GM18873 (cell line): Measurements from ENCODE around the gene PLAAT4.
"Not testable (repeated sequence)": the region's sequence is repeated elsewhere in the genome, so short reads cannot be mapped to it uniquely, and the experiment has no call there.

Experiments used
- ATAC-seq: cut with Tn5 transposase; IDR thresholded peaks from one replicate; pipeline ENCODE4 v1.9.1; 2021; ENCODE audit warnings: mild to moderate bottlenecking, moderate library complexity, moderate number of reproducible peaks; ENCODE audit not compliant: unreplicated experiment, low FRiP score

Gene PLAAT4

DNA sequence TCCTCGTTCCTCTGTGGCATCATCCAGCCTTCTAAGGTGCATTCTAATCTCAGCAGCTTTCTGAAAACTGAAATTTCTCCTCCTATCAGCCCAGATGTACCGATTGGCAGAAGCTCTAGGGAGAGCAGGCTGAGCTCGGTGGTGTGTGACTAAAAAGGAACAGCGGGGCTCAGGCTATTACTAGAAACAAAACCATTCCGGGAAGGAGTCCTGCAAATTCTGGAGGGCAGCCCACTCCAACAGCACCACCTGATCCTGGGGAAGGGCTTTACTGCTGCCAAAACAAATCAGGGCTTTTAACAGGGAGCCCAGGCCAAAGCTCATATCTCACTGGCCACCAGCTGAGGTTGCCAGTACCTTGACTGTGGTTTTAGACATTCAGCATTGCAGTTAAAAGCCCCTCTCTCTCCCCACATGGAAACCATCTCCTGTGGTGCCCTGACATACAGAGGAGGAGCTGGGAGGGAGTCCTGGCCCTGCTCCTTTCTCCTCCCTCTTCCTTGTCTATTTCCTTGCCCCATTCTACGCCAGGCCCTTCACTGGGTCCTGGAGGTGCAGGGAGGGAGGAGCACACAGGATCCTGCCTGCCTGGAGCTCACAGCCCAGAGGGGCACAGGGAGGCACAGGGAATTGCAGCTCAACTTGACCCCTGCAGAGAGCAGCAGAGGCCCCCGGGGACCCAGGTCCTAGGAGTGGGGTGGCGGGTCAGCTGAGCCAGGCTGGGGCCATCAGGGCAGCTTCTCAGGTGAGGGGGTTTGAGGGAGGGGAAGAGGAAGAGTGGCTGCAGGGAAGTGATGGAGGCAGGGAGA is 889 bp downstream of the PLAAT4 start:
- no peak for ATAC-seq

DNA sequence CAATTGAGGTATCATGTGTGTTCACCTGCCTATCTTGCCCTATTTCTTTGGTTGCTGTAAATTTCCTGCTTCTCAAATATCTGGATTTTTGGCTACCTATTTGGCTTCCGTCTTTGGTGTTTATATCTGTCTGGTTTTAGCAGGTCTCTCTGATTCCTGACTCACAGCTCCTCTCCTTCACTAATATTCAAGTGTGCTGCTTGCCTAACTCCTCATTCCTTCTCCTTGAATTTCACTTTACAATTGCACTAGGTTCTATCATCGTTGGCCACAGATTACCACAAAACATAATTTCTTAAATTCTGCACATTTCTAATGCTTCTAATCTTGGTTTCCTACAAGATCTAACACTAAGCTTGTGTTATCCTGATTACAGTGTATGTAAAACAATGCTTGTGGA is 5.9 kb downstream of the PLAAT4 start:
- ATAC-seq = not testable (repeated sequence)

DNA sequence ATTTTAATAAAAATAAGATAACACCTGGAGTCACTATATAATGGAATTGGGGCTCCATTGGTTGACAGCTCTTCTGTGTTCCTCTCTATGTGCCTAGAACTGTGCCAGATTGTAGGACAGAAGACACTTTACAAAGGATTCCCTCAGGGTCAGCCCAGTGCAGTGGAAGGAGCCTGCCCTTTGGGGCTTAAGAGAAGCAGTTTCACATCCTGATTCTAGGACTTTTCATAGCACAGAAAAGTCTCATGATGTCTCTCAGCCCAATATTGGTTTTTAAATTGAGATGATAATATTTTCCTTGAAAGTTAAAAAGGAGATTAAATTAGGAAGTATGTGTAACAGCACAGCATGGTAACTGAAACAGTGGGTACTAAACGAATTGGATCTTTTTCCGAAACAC is 7.1 kb downstream of the PLAAT4 start:
- no peak for ATAC-seq

DNA sequence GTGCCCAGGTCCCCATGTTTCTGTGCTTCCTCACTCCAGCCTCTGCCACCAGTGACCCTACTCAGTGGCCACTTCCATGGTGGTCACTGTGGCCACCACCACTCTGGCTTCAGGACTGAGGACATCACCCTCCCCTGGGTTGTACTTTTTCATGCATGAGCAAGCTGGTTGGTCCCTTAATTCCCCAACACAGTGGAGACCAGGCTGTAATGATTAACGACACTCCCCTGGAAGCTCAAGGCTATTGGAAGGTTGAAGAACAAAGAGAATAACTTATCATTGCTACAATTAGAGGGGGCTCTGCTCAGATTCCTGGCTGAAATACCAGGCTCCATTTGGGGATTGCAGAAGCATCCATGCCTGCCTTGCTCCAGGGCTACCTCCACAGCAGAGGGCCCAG is 10.5 kb downstream of the PLAAT4 start:
- no peak for ATAC-seq

DNA sequence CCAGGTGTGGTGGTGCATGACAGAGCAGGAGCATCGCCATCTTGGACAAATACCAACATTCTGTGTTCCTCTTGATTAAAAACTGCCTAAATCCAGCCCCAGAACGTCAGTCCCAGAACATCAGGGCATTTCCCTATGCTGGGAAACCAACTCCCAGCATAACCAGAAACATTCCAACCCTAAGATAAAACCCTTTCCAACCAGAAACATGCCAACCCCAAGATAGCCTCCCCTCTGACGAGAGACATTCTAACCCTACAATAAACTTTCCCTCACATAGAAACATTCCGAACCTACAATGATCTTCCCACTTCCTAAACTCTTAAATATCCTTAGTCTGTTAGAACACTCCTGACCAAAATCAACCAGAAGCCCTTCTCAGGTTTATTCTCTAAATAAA is 11.6 kb downstream of the PLAAT4 start:
- ATAC-seq = no peak

DNA sequence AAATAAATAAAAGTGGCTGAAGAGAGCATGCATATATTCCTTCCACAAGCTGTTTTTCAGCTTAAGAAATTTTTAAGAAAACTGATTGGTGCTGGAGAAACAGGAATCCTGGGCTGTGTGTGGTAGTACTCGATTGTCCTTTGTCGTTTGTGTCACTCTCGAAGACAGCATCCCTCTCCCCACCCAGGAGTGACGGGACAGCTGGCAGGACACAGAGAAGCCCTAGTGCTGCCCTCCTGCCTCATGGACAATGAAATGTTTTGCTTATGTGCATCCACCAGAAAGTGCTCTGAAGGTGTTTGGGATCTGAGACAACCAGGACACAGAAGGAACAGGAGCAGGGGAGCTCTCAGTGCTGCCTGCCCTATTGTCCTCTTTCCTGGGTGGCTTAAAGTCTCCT is 12.8 kb downstream of the PLAAT4 start:
- ATAC-seq = no peak

DNA sequence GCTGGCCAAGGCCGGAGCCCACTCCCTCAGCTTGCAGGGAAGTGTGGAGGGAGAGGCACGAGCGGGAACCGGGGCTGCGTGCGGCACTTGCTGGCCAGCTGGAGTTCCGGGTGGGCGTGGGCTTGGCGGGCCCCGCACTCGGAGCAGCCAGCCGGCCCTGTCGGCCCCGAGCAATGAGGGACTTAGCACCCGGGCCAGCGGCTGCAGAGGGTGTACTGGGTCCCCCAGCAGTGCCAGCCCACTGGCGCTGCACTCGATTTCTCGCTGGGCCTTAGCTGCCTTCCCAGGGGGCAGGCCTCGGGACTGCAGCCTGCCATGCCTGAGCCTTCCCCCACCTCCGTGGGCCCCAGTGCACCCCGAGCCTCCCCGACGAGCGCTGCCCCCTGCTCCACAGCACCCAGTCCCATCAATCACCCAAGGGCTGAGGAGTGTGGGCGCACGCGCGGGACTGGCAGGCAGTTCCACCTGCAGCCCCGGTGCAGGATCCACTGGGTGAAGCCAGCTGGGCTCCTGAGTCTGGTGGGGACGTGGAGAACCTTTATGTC is 13.6 kb downstream of the PLAAT4 start:
- not testable (repeated sequence) for ATAC-seq

DNA sequence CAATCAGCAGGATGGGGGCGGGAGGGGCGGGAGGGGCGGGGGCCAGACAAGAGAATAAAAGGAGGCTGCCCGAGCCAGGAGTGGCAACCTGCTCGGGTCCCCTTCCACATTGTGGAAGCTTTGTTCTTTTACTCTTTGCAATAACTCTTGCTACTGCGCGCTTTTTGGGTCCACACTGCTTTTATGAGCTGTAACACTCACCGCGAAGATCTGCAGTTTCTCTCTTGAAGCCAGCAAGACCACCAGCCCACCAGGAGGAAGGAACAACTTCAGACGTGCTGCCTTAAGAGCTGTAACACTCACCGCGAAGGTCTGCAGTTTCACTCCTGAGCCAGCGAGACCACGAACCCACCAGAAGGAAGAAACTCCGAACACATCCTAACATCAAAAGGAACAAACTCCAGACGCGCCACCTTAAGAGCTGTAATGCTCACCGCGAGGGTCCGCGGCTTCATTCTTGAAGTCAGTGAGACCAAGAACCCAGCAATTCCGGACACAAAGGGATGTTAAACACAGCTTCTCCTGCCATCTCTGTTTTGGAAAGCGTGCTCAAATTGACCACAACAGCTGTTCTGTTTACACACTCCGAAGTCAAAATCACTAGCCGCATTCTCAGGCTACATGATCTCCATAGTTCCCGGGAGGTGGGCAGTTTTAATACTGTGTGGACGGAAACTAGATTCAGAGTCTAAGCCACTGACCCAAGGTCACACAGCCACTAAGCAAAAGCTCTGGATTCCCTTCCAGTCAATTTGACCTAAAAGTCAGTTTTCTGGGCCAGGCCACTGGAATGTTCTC is 14.7 kb downstream of the PLAAT4 start:
- ATAC-seq = no peak

DNA sequence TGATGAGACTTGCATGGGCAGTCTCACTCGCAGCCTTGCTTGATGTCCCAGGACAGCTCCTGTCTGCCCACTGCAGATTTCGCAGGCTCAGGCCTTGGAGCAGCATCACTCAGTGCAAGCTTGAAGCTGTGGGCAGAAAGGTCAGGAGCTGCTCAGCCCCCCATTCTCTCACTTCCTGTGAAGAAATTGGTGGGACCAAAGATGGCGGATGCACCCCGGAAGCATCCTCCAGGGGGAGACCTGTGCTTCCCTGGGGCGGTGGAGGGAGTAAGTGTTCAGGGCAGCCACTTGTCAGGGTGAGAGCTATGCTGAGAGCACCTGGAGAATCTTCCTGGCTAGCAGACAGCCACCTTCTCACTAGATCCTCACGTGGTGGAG is 15.3 kb downstream of the PLAAT4 start:
- no peak for ATAC-seq

DNA sequence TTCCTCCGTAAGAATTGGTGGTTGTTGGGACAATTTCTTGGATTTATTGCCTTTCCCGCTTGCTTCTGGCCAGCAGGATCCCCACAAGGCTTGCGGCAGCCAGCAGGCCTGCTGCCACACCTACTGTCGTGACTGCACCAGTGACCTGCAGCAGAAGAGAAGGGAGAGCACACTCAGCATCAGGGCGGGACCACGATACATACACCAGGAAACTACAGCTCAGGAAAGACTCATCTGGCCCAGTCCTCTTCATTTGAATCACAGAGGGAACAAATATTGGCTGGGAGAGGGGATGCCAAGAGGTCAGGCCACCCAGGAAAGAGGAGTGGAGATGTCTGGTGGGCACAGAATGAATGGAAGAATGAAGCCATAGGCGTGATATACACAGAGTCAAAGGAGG is 16.3 kb downstream of the PLAAT4 start:
- ATAC-seq = no peak

DNA sequence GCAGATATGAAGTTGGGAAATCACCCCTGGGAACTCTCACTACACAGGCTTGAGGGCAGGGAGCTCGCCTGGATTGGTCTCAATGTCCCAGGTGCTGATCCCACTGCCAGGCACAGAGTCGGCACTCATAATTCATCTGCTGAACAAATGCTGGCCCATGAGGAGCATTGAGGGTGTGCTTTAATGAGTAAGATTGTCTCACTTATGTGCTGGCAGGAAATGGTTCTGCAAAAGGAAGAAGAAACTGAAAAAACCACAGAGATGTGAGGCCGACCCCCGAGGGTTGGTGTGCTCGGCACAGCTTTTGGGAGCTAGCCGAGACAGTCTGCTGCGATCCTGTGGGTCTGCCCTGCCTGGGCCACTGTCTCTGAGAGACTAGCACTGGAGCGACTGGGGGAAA is 17.2 kb downstream of the PLAAT4 start:
- no peak for ATAC-seq

DNA sequence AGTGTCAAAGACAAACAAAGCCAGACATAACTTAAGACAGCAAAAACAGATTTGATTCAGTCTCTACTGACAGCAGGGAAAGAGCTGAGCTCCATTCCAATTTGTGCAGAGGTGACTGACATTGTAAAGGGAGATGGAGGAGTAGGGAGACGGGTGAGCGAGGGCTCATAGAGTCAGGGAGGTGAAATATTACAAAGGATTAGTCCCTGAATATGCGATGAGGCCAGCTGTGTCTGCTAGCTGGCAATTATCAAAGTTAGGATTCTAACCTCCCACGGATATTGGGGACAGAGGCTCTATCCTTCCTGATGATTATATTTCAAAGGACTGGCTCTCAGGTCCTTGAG is 18.2 kb downstream of the PLAAT4 start:
- no peak for ATAC-seq

DNA sequence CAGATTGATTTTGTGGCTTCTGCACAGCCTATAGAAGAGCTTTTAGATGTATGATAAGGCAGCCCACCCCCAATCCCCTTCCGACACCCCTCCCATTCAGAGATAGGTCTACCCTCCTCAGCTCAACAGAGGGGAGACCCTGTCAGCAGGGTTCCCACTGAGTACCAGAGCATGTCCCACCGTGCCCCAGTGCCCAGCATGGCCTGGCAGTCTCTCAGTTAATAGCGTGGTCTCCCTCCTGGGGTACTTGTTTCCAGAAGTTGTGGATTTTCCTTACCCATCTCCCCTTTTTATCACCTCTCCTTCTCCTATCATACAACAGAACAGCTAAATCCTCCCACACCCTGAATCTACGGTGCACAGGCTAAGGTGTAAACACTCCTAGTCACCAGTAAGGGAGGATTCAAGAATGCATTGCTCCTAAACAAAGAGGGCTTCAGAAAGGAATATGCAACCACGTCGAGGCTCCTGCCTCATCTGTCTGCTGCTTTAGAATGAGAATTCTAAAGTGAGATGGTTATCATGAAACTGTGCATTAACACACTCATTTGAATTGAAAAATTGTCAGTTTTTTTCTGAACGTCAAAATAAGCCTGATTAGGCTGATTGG is 19.9 kb downstream of the PLAAT4 start:
- no peak for ATAC-seq

DNA sequence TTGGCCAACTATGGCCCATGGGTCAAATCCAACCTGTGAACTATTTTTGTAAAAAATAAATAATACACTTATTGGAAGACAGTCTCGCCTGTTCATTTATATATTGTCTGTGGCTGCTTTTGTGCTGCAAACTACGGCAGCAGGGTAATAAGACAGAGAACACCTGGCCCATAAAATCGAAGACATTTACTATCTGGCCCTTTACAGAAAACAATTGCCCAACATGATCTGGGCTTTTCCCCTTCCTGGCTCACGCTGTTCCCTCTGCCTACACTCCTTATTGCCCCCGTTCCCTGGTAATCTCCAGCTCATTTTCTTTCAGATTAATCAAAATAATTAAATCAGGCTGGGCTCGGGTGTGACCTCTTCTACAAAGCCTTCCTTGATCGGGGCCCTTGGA is 21.0 kb downstream of the PLAAT4 start:
- no peak for ATAC-seq

DNA sequence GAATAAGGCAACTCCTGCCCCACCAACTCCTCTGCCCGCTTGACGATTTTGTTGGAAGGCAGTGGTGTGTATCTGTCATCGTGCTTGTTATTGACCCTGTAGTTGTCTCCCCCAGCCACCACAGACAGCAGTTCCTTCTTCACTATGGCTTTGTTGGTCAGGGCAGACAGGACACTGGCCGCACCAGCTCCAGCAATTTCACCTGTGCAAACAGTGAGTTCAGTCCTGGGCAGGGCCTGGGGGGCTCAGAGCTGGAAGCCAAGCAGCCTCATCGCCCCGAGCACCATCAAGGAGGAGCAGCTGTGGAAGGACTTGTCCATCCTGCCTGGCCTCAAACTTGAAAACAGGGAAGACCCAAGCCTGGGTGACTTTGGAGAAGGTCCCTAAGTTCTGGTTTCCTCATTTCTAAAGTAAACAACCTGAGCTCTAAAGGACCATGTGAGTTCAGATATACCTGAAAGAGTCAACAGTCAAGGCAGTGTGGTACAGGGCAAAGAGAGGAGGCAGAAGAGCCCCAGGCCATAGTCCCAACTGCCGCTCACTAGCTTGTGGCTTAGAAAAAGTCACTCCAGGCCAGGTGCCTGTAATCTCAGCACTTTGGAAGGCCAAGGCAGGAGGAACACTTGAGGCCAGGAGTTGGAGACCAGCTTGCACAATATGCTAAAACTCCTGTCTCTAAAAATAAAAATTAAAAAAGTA is 22.0 kb downstream of the PLAAT4 start:
- ATAC-seq = no peak

DNA sequence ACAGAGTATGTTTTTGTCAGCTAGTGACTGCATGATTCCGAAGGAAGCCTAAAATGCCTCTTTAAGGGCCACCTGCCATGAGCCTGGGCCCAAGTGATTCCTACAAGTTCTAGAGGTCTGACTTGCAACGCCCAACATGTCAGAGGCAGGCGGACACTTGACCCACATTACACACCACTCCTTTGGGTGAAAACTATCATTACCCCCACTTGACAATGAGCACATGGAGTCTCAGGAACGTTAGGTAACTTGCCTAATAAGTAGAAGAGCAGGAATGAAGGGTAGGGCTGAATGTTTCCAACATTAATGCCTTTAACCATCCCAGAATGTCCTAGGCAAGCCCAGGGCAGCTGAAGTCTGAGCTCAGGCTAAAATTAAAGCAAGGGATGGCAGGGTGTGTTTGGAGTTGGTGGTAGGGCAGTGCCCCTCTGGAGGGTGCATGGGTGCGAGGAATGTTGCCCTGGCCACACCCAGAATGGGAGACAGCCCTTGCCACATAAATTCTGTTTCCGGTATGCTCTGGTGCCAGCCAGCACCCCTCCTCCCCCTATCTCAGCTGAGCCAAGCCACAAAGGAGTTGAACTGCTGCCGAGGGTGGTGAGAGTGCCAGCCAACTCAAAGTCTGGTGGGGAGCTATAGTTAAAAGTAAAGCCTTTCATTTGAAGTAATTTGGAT is 24.0 kb downstream of the PLAAT4 start:
- ATAC-seq = no peak

DNA sequence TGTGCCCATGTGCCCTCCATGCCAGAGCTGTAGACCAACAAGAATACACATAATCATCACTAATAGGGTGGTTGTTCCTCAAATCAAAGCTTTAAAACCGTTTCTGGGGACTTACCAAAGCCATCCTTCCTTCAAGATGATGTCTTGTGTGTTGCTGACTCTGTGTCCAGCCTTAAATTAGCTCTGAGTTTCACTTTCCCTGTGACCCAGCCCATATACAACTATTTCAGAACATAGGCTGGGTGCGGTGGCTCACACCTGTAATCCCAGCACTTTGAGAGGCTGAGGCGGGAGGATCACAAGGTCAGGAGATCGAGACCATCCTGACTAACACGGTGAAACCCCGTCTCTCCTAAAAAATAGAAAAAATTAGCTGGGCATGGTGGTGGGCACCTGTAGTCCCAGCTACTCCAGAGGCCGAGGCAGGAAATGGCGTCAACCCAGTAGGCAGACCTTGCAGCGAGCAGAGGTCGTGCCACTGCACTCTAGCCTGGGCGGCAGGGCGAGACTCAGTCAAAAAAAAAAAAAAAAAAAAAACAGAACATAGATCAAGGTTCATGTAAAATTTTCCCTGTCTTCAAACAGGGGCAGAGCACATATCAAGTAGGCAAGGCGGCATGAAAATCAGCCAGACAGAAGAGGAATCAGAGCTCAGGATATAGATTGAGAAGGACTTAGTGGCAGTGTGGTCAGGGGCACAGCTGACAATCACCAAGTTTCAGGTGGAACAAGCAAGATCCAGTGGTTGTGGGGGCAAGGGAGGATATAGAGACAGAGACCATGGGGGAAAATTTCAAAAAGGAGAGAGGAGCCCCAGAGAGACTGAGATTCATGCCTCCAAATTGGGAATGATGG is 26.8 kb downstream of the PLAAT4 start, which contains the start of gene PLAAT2:
Gene PLAAT2 (minus strand): TSS at position 179 of the 855 bp plus-strand sequence. CDS start 55 bp downstream, at position 124.
- no peak for ATAC-seq

DNA sequence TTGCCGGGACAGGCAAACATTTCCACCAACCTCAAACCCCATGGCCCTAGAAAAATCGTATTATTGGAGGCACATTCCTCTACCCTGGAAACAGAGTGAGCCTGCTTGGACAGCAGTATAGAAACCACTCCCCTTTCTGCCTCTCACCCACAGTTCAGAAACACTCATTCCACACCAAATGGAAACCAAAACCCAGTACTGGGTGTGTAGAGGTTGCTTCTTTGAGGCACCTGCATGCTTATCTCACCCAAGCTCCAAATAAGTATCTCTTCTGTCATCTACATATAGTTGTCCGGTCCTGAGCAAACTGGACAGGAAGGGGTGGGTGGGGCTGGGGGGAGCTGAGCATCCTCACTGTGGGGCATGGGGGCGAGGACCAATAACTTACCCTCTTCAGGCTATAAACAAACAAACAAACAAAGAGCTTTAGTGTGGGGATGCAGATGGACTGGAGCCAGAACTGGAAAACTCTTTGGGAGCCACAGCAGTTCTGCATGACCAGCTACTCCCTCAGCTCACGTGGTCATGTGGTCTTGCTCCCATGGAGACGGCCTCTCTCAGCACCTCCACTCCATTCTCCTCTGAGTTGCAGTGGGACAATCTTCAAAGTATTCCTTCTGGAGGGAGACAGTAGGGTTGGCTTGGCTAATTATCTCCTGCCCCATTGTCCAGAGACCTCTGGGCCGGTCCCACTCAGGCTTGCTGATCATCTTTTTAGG is 27.6 kb downstream of the PLAAT4 start:
- ATAC-seq = peak; percentile 63
